ENCODE measurements around the gene GRID1. TPM values are rescaled to one million over a fixed set of nuclear protein-coding genes. Genes with fewer than 3 reads are reported as not detected.

GRID1 gene
- total RNA-seq, 1 donor from 2014 or later, result 0.75 TPM

GRCh38 chr10:85961073-85961472, 405.5 kb downstream of the GRID1 start:
- H3K4me1 Mint-ChIP-seq (ENCODE audit: low read depth, unreplicated experiment), result no peaks in the 10 kb centered on the region
- Histone ChIP-seq H3K9ac (ENCODE audit: low read length) (no peak overlapping the region), H3K4me1 (ENCODE audit: insufficient read depth, low read length) (no peaks in the 10 kb centered on the region), H3K4me3 (ENCODE audit: insufficient read depth, low read depth, low read length) (no peak overlapping the region), H3K27ac (ENCODE audit: low read depth, low read length) (no peak overlapping the region), H3K27me3 (ENCODE audit: insufficient read depth, low read length) (no peaks in the 10 kb centered on the region), H3K36me3 (ENCODE audit: insufficient read depth, low read length) (no peaks in the 10 kb centered on the region), H4K20me1 (ENCODE audit: insufficient read depth, low read length) (no peaks in the 10 kb centered on the region), H3K79me2 (ENCODE audit: insufficient read depth, low read length) (no peaks in the 10 kb centered on the region), H2AFZ (ENCODE audit: low read depth, low read length) (no peak overlapping the region), H3K4me2 (ENCODE audit: low read length) (no peak overlapping the region), H3K9me3 (ENCODE audit: insufficient read depth, low read depth, low read length) (peaks cover 3% of the 10 kb centered on the region)
- no peak overlapping the region for H3K4me3 Mint-ChIP-seq (ENCODE audit: unreplicated experiment)
- FAIRE-seq (no peak), DNase-seq (ENCODE audit: low read depth) (no peak)
- peaks cover 3% of the 10 kb centered on the region for H3K27me3 Mint-ChIP-seq (ENCODE audit: low read depth, unreplicated experiment)
- no peaks in the 10 kb centered on the region for H3K36me3 Mint-ChIP-seq (ENCODE audit: low read depth, unreplicated experiment)
- H3K9me3 Mint-ChIP-seq (ENCODE audit: unreplicated experiment), result peaks cover 16% of the 10 kb centered on the region
- H3K27ac Mint-ChIP-seq (ENCODE audit: unreplicated experiment), result no peak overlapping the region
- no peak for TF ChIP-seq CTCF (IDR thresholded peaks at IDR 0.05; ENCODE audit: insufficient read depth, low read depth, low read length)
- TF ChIP-seq EZH2 (IDR thresholded peaks at IDR 0.05; ENCODE audit: insufficient read depth, low read length), result no peak

GRCh38 chr10:85959239-85959638, 407.4 kb downstream of the GRID1 start:
- H3K4me1 ChIP-seq (ENCODE audit: insufficient read depth, low read length), result no peaks in the 10 kb centered on the region
- H2AFZ ChIP-seq (ENCODE audit: low read depth, low read length), result no peak overlapping the region
- H3K9me3 Mint-ChIP-seq (ENCODE audit: unreplicated experiment), result peaks cover 11% of the 10 kb centered on the region
- no peak overlapping the region for H3K4me3 ChIP-seq (ENCODE audit: insufficient read depth, low read depth, low read length)
- TF ChIP-seq CTCF (IDR thresholded peaks at IDR 0.05; ENCODE audit: insufficient read depth, low read depth, low read length) (no peak), EZH2 (IDR thresholded peaks at IDR 0.05; ENCODE audit: insufficient read depth, low read length) (no peak)
- peaks cover 3% of the 10 kb centered on the region for H3K27me3 Mint-ChIP-seq (ENCODE audit: low read depth, unreplicated experiment)
- no peak overlapping the region for H3K4me3 Mint-ChIP-seq (ENCODE audit: unreplicated experiment)
- H3K27me3 ChIP-seq (ENCODE audit: insufficient read depth, low read length), result no peaks in the 10 kb centered on the region
- no peak for FAIRE-seq
- no peak overlapping the region for H3K9ac ChIP-seq (ENCODE audit: low read length)
- DNase-seq (ENCODE audit: low read depth), result no peak
- no peaks in the 10 kb centered on the region for H3K36me3 ChIP-seq (ENCODE audit: insufficient read depth, low read length)
- H3K27ac Mint-ChIP-seq (ENCODE audit: unreplicated experiment), result no peak overlapping the region
- no peaks in the 10 kb centered on the region for H4K20me1 ChIP-seq (ENCODE audit: insufficient read depth, low read length)
- no peaks in the 10 kb centered on the region for H3K36me3 Mint-ChIP-seq (ENCODE audit: low read depth, unreplicated experiment)
- H3K4me1 Mint-ChIP-seq (ENCODE audit: low read depth, unreplicated experiment), result no peaks in the 10 kb centered on the region
- no peaks in the 10 kb centered on the region for H3K79me2 ChIP-seq (ENCODE audit: insufficient read depth, low read length)
- no peak overlapping the region for H3K27ac ChIP-seq (ENCODE audit: low read depth, low read length)
- H3K4me2 ChIP-seq (ENCODE audit: low read length), result no peak overlapping the region
- H3K9me3 ChIP-seq (ENCODE audit: insufficient read depth, low read depth, low read length), result peaks cover 3% of the 10 kb centered on the region

GRCh38 chr10:85950921-85951320, 415.7 kb downstream of the GRID1 start:
- no peak for DNase-seq (ENCODE audit: low read depth)
- Histone ChIP-seq H3K4me2 (ENCODE audit: low read length) (no peak overlapping the region), H3K27ac (ENCODE audit: low read depth, low read length) (no peak overlapping the region), H3K36me3 (ENCODE audit: insufficient read depth, low read length) (no peaks in the 10 kb centered on the region), H3K27me3 (ENCODE audit: insufficient read depth, low read length) (no peaks in the 10 kb centered on the region), H3K79me2 (ENCODE audit: insufficient read depth, low read length) (no peaks in the 10 kb centered on the region), H3K9me3 (ENCODE audit: insufficient read depth, low read depth, low read length) (peaks cover 3% of the 10 kb centered on the region), H2AFZ (ENCODE audit: low read depth, low read length) (no peak overlapping the region), H3K9ac (ENCODE audit: low read length) (no peak overlapping the region), H3K4me3 (ENCODE audit: insufficient read depth, low read depth, low read length) (no peak overlapping the region), H3K4me1 (ENCODE audit: insufficient read depth, low read length) (no peaks in the 10 kb centered on the region), H4K20me1 (ENCODE audit: insufficient read depth, low read length) (no peaks in the 10 kb centered on the region)
- TF ChIP-seq EZH2 (IDR thresholded peaks at IDR 0.05; ENCODE audit: insufficient read depth, low read length) (no peak), CTCF (IDR thresholded peaks at IDR 0.05; ENCODE audit: insufficient read depth, low read depth, low read length) (no peak)
- H3K36me3 Mint-ChIP-seq (ENCODE audit: low read depth, unreplicated experiment), result no peaks in the 10 kb centered on the region
- no peaks in the 10 kb centered on the region for H3K27me3 Mint-ChIP-seq (ENCODE audit: low read depth, unreplicated experiment)
- H3K4me1 Mint-ChIP-seq (ENCODE audit: low read depth, unreplicated experiment), result no peaks in the 10 kb centered on the region
- peaks cover 5% of the 10 kb centered on the region for H3K9me3 Mint-ChIP-seq (ENCODE audit: unreplicated experiment)
- no peak for FAIRE-seq
- no peak overlapping the region for H3K4me3 Mint-ChIP-seq (ENCODE audit: unreplicated experiment)
- no peak overlapping the region for H3K27ac Mint-ChIP-seq (ENCODE audit: unreplicated experiment)
